ENCODE data around the gene PLPP4.

- TF ChIP-seq CTCF (IDR thresholded peaks at IDR 0.05) = no peak
- TF ChIP-seq GABPA (IDR thresholded peaks at IDR 0.05; ENCODE audit: low read depth) = no peak
- TF ChIP-seq EP300 (IDR thresholded peaks at IDR 0.05; ENCODE audit: borderline replicate concordance in 1 of 2, low read depth in 1 of 2, low read length in 1 of 2) = no peak
- TF ChIP-seq FOXM1 (IDR thresholded peaks at IDR 0.05; ENCODE audit: low read depth) = no peak
Observed at GRCh38 chr10:120505056-120505455, 48.0 kb downstream of the PLPP4 start.

All from SK-N-SH (cell line).